ENCODE measurements around the gene NCBP3.

DNA sequence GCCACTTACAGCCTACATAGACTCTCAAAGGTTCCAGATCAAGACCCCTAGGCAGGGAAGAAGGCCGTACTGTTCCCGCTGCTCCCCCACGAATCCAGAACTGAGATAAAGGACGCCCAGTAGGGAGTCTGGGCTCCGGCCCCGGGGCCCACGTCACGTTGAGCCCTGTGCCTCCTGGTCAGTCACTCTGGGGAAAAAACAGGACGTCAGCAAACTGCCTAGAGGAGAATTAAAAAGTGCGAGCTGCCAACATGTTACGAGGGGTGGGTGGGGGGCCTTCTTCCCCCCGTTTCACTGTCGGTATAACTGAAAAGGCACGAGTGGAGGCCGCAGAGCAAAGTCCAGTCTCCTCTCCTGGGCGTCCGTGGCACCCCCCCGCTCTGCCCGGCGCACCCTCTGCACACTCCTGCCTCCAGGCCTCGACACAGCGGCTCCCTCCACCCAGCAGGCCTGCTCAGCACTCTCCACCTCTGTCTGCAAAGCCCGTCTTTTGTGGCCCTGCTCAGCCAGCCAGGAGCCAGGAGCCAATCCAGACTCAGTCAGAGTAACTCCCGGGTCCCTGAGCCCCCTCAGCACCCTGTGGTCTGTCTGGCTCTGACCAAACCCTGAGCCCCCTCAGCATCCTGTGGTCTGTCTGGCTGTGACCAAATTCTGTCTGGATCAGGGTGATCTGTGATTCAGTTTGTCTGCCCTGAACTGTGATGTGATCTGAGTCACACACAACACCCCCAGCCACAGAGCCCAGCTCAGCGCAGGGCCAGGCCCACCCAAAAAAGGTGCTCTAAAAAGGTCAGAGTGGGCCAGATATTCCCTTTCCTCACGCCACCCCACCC is 51.3 kb downstream of the NCBP3 start:
- TF ChIP-seq, protein P1, sequence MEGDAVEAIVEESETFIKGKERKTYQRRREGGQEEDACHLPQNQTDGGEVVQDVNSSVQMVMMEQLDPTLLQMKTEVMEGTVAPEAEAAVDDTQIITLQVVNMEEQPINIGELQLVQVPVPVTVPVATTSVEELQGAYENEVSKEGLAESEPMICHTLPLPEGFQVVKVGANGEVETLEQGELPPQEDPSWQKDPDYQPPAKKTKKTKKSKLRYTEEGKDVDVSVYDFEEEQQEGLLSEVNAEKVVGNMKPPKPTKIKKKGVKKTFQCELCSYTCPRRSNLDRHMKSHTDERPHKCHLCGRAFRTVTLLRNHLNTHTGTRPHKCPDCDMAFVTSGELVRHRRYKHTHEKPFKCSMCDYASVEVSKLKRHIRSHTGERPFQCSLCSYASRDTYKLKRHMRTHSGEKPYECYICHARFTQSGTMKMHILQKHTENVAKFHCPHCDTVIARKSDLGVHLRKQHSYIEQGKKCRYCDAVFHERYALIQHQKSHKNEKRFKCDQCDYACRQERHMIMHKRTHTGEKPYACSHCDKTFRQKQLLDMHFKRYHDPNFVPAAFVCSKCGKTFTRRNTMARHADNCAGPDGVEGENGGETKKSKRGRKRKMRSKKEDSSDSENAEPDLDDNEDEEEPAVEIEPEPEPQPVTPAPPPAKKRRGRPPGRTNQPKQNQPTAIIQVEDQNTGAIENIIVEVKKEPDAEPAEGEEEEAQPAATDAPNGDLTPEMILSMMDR (IDR thresholded peaks at IDR 0.05), result no peak
- no peak for TF ChIP-seq POLR2A (IDR thresholded peaks at IDR 0.05)
